Right hindlimb (tissue), 1 donor: Measurements from ENCODE around the gene ZNF778.
"Not testable (repeated sequence)": the region's sequence is repeated elsewhere in the genome, so short reads cannot be mapped to it uniquely, and the experiment has no call there.

Experiments
- DNase-seq: peaks from one replicate; pipeline ENCODE4 v3.0.0-alpha.2; 2018

The ZNF778 gene

DNA sequence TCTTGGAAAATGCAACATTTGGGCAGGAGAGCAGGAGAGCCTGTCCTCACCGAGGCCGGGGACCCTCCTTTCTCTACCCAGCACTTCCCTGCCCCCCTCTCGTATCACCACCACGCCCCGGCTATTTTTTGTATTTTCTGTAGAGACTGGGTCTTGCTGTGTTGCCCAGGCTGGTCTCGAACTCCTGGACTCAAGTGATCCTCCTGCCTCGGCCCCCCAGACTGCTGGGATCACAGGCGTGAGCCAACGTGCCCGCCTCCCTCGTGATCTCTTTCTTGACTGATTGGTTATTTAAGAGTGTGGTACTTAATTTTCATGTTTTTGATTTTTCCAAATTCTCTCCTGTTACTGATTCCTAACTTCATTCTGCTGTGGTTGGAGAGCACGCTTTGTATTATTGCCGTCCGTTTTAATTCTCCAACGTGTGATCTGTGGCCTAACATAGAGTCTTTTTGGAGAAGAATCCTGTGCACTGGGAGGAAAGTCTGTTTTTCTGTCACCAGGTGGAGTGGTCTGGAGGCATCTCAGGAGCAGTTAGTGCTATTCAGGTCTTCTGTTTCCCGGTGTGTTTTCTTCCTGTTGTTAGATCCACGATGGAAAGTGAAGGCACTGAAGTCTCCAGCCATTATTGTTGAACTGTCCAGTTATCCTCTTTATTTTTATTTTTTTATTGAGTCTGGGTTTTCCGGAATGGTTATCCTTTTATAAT lies 40.4 kb downstream of the ZNF778 start:
- no peak for DNase-seq

DNA sequence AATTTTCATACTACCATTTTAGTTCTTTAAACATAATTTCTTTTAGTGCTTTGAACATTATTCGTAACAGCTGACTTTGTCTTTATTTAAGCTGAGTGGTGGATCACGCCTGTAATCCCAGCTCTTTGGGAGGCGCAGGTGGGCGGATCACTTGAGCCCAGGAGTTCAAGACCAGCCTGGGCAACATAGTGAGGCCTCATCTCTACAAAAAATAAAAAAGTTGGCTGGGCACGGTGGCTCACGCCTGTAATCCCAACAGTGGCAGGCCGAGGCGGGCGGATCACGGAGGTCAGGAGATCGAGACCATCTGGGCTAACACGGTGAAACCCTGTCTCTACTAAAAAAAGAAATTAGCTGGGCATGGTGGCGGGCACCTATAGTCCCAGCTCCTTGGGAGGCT lies 42.4 kb downstream of the ZNF778 start:
- DNase-seq: not testable (repeated sequence)

DNA sequence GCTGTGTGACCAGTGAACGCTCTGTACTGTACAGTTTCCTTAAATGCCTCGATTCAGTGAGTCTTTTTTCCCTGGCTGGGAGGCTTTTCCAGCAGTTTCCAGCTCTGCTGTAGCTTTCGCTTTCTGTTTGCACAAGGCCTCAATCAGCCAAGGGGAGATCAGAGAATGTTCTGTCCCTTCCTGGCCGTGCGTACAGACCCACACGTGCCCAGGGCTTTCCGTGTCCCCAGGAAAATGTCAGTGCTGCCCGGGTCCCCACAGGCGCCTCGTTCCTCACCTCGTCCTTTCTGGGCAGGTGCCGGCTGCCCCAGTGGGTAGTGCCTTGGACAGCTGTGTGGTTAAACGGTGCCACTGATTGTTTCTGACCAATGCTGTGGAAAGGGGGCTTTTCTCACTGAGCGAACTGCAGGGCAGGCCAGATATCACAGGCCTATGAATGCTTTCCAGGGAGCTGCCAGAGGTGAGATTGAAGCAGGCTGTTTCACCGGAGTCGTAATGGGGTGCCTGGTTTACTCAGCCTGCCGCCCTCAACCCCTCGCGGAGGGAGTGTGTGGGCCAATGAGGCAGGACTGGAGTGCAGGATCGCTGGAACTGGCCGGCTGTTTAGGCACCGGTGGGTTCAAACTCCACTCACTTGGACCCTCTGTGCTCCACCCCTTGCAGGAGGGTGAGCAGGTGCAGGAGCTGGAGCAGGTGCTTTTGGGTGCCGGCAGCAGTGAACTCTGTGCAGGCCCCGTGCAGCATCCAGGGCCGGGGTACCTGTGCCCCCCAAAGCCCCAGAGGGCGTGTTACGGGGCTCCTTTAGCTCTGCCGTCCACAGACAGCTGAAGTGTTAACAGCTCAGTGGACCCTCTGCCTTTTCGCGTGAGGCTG lies 44.4 kb downstream of the ZNF778 start:
- DNase-seq: no peak

DNA sequence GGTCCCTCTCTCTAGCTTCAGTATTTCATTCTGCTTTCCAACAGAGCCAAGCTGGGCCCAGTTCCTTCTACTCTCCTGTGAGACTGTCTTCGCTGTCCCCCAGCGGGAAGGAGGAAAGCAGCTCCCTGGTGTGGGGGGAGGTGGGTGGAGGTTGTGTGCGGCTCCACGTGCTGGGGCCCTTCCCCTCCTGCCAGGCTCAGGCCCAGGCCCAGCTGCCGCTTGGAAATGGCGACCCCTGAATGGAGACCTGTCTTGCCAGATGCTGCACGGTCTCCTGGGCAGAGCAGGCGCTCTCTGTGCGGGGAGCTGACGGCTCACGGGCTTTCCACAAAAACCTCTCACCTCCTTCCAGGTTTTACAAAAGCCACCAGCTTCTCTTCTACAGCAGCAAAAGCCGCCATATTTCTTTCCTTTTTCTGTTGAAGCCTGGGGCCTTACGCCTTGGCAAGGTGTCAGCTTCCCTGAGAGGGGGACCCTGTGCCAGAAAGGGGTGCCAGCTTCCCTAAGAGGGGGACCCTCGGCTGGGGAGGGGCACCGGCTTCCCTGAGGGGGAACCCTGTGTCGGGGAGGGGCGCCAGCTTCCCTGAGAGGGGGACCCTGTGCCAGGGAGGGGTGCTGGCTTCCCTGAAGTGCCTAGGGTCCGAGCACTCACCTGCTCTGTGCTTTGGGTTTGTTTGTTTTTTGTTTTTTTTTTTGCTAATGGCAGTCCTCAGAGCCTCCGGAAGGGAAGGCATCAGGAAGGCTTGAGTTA lies 47.5 kb downstream of the ZNF778 start:
- no peak for DNase-seq

DNA sequence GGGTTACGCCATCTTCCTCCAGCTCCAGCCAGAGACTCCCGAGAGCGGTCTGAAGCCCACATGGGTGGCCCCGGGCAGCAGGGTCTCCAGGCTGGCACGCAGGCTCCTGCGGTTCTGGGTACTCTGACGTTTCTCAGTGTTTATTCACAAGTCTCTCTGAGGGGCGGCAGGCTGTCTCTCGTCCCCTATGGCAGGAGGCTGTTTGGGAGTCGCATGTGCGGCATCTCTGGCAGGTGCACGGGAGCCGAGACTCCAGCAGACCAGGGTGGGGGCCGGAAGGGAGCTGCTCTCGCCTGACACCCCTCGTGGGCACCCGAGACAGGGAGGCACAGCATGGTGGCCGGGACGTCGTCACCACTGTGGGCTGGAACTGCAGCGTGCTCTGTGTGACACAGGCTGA lies 48.1 kb downstream of the ZNF778 start:
- no peak for DNase-seq

DNA sequence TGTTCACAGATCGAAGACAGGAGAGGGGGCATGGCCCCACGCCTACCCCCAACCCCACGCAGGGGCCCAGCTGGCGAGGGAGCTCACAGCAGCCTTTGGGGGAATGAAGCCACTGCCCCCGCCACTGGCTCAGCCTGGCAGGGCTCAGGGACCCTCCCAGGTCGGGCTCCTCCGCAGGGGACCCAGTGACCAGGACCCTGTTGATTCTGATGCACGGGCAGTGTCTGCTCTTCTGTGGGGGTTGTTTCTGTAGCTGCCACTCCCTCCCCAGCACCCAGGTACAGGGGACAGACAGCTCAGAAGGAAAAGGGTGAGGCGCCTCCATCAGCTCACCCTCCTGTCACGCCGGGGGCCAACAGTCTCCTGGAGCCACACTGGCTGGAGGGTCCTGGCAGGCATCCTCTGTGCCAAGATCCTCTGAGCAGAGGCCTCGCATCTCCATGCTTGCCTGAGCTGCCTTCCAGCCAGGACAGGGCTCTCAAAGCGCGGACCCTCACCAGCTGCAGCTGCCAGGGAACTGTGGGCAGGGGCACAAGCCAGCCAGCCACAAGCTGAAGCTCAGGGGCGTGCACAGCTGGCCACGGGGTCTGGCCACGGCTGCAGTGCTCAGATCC lies 49.1 kb downstream of the ZNF778 start:
- no peak for DNase-seq

DNA sequence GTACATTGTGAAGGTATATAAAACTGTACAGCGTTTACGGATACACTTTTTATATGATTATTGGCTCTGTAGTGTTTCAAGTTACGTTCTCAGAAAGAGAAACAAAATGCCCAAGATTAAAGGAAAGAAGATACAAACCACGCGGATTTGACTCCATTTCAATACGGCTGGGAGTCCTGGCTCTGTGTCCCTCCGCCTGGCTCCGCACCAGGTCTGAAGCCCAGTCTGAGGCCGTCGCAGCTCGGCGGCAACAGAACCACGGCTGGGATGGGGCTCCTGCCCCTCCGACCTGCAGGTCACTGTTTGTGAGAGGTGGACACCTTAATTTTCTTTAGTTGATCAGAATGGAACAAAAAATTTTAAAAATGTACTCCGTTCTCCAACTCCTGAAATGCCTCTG lies 50.2 kb downstream of the ZNF778 start:
- DNase-seq: not testable (repeated sequence)

DNA sequence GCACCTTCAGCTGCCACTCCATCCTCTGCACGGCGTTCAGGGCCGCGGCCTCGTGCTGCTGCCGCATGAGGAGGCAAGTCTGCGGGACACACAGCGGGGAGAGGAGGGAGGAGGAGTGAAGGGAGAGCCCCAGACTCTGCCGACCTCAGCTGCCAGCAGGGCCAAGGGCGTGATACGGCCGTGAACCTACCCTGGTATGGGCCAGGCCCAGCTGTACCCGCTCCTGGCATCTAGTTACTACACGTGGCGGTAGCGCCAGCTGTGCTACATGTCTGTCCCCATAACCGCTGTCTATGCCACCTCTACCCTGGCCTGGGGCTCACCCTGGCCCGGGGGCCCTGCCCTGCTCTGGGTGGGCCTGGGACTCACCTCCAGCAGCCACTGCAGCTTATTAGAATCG lies 51.1 kb downstream of the ZNF778 start:
- DNase-seq: no peak

GRCh38 chr16:89268987-89269735 lies 51.7 kb downstream of the ZNF778 start:
- DNase-seq: no peak

DNA sequence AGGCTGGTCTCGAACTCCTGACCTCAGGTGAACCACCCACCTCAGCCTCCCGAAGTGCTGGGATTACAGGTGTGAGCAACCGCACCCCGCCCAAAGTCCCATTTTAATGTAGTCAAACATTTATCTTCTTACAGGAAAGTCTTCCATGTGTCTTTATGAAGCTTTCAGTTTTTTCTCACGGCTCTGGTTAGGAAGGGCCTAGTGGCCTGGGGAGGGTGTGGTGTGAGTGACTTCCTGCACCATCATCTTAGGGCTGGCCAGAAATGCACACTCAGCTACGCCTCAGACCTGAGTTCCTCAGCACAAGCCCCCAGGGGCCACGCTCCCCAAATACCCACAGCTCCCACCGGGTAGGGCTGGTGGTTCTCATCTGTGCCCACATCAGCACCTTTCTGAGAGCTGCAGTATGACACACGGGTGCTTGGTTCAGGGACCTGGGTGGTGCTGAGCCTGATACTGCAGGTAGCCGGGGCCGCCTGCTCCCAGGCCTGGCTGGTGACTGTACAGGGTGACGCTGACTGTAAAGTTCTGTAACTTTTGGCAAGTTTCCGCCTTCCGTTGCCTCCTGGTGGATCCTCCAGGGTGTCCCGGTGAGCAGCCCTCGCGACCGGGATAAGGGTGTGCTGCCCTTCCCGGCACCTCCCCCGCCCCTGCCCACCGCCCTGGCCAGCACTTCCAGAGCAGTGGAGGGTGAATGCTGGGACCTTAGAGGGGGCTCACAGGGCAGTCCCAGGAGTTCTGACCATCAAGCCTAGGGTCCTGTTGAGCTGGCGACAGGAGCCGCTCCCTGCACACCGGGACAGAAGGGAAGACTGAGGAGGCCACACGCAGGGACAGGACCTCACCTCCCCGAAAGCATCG lies 52.5 kb downstream of the ZNF778 start:
- DNase-seq: no peak

DNA sequence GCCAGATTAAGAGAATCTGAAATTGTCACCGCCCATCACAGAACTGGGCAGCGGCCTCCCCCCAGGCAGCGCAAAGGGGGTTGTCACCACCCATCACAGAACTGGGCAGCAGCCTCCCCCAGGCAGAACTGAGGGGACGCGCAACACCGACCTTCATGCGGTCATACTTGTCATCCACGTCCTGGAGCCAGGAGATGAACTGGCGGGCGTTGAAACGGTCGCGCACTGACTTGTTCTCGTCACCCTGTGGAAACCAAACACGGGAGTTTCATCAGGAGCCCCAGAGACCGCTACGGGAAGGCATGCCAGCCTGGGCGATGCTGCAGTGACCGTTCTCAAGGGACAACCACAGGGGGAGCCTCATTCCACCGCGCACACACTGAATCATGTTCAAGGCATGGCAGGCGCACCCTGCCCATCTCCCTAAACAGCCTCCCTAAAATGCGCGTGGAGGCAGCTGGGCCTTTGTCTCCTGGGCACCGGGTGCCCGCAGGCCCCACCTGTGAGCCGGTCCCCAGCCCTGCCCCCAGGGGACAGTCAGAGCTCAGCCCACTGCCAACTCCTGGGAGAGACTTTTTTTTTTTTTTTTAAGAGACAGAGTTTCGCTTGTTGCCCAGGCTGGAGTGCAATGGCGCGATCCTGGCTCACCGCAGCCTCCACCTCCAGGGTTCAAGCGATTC lies 53.3 kb downstream of the ZNF778 start:
- no peak for DNase-seq

GRCh38 chr16:89272631-89273030 lies 55.1 kb downstream of the ZNF778 start:
- no peak for DNase-seq

DNA sequence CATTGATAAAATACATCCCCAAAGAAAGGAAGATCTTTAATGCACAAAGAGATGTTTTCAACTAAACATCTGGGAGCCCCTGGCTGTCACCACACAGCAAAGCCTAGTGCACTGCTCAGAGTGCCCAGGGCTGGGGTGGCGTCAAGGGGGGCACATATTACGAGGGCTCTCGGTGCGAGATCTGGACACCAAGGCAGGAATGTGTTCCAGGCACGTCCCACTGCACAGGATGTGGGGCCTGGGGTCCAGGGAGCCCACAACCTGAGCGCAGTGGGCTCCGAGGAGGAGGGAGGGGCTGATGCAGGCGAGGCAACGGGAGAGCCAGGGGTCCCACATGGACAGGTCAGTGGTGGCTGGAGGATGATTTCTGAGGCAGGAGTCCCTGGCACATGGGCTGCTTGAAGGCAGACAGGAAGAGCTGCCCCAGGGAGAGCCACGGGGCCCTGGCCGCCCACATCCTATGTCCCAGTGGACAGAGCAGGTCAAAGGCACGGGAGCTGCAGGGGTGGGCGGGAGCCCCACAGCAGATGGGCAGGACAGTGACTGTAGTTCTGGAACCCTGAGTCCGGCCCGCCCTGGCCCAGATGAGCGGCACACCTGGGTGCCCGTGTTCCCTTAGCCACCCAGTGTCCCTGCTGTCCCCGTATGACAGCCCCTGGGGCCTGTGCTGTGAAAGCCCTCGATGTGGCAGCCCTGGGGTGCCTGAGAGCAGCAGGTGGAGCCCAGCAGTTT lies 56.4 kb downstream of the ZNF778 start:
- no peak for DNase-seq

- no peak for DNase-seq
Observed at GRCh38 chr16:89274561-89275283, 57.2 kb downstream of the ZNF778 start.

GRCh38 chr16:89275284-89275584 lies 57.7 kb downstream of the ZNF778 start:
- DNase-seq: no peak

GRCh38 chr16:89275837-89276720 lies 58.6 kb downstream of the ZNF778 start:
- DNase-seq: no peak

DNA sequence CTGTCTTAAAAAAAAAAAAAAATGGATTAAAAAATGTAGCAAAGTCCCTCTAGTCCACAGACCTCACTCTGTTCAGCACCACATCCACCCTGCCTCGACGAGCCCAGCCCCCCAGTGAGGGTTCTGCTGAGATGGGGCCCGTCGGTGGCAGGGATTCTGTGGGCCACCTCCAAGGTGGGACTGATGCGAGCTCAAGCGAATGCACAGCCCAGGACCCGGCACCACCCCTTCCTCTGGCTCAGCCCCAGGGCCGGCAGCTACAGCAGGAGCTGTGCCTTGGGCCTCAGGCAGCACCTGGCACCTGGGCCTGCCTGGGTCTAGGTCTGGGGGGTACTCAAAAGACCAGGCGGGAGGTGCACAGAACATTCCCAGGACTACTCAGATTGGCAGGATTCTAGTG lies 59.5 kb downstream of the ZNF778 start:
- no peak for DNase-seq

DNA sequence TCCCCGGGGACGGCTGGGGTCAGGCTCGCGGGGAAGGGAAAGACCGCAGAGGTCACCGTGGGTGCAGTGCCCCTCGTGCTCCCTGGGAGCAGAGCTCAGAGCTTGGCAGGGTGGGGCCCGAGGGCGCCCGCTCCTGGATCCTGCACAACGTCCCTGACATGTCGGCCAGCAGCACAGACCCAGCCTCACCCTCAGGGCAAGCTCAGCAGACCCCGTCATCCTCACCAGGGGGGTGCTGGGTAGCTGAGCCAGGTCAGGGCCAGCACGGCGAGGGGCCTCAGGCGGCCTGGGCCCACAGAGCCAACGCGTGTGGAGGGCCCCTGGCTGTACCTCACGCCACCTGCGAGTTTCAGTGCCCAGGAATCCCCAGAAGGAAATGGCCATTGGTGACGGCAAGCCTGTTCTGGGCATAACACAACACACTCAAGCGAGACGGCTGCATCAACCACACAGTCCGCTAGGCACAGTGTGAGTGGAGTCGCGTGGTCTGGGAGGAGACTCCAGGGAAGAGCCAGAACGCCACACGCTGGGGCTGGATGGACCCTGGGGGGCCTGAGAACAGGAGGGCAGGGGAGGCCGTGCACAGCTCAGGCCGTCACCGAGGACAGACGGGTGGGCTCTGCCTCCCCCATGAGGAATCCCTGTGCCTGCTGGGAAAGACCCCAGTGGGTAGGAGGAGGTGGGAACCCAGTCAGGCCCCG lies 60.3 kb downstream of the ZNF778 start:
- no peak for DNase-seq
